ENCODE measurements around the gene IPO7. TPM values are rescaled to one million over a fixed set of nuclear protein-coding genes. Genes with fewer than 3 reads are reported as not detected.
"Not testable (repeated sequence)": the region's sequence is repeated elsewhere in the genome, so short reads cannot be mapped to it uniquely, and the experiment has no call there.

The IPO7 gene
- 13.6 TPM for polyA plus RNA-seq (2012; ENCODE audit: low read depth, missing spikeins)

GRCh38 chr11:9384535-9385326 is at the start of gene IPO7:
Gene IPO7, plus strand, starts transcription at chr11:9384652. Its CDS starts 112 bp downstream, at chr11:9384764.
- DNase-seq (ENCODE audit: insufficient read length, low spot score), result peak; percentile 88
- FAIRE-seq, result peak; percentile 93
- TF ChIP-seq PAX5 (IDR thresholded peaks at IDR 0.05; ENCODE audit: insufficient read depth, low read length, severe bottlenecking) (no peak), SPI1 (IDR thresholded peaks at IDR 0.05; ENCODE audit: low read depth, low read length) (peak; percentile 19; the same call in 1 of the 2 replicates), TAF1 (IDR thresholded peaks at IDR 0.05; ENCODE audit: low read depth, low read length) (peak; percentile 90), POLR2A (IDR thresholded peaks at IDR 0.05; ENCODE audit: low read depth, low read length) (peak; percentile 95), POLR2AphosphoS5 (IDR thresholded peaks at IDR 0.05; ENCODE audit: low read depth, low read length) (peak; percentile 94), POU2F2 (IDR thresholded peaks at IDR 0.05; ENCODE audit: low read depth, low read length) (peak; percentile 79; the same call in 1 of the 2 replicates)

DNA sequence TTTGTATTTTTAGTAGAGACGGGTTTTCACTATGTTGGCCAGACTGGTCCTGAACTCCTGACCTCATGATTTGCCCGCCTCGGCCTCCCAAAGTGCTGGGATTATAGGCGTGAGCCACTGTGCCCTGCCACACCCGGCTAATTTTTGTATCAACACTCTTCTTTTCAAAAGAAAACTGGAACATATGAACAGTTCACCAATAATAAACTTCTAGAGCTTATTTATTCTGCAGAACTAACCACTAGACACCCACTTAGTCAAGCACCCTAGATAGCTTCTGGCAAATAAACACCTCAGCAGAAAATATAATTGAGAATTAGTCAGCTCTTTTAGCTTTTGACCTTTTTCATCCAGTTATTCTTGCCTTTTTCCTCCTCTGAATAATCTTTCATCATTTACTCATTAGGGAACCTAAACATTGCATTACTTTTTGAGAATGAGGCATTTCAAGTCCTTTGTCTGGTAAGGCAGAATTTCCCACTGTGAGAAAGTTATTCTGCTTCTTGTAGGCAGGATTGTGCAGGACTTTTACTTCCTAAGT is 42.7 kb upstream of the IPO7 start:
- TF ChIP-seq PAX5 (IDR thresholded peaks at IDR 0.05; ENCODE audit: insufficient read depth, low read length, severe bottlenecking), result no peak
- no peak for TF ChIP-seq POLR2AphosphoS5 (IDR thresholded peaks at IDR 0.05; ENCODE audit: low read depth, low read length)
- TF ChIP-seq TAF1 (IDR thresholded peaks at IDR 0.05; ENCODE audit: low read depth, low read length), result no peak
- DNase-seq (ENCODE audit: insufficient read length, low spot score), result no peak
- no peak for FAIRE-seq

DNA sequence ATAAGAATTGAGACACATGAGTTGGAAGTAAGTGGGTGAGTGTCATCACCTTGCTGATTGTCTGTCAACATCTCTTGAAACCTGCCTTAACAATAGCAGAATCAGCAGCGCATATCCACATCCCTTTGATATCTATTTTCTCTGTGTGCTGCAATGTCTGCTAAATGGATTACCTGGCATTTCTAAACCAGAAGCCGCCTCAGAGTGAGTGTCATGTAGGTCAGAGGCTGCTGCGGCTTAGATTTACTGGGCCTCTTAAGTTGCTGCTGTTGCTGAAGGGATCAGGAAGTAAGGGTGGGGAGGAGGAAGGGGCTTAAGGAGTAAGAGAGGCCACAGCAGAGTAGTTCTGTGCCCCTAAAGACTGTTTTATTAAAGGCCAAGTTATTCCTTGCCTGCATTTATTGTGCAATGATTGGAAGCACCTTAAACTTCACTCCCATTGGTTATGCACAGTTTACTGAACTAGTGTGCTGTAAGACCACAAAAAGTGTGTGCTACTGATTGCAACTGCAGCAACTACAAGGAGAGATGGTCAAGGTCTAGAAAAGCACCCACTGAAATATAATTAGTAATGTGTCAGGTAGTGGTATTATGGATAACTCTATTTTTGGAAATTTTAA is 40.3 kb upstream of the IPO7 start:
- DNase-seq (ENCODE audit: insufficient read length, low spot score) (no peak), FAIRE-seq (peak; percentile 16)
- no peak for TF ChIP-seq POU2F2 (IDR thresholded peaks at IDR 0.05; ENCODE audit: low read depth, low read length)
- TF ChIP-seq TAF1 (IDR thresholded peaks at IDR 0.05; ENCODE audit: low read depth, low read length), result no peak
- no peak for TF ChIP-seq PAX5 (IDR thresholded peaks at IDR 0.05; ENCODE audit: insufficient read depth, low read length, severe bottlenecking)
- TF ChIP-seq SPI1 (IDR thresholded peaks at IDR 0.05; ENCODE audit: low read depth, low read length), result no peak
- no peak for TF ChIP-seq POLR2AphosphoS5 (IDR thresholded peaks at IDR 0.05; ENCODE audit: low read depth, low read length)
- TF ChIP-seq POLR2A (IDR thresholded peaks at IDR 0.05; ENCODE audit: low read depth, low read length), result no peak

GRCh38 chr11:9347100-9347499 is 37.4 kb upstream of the IPO7 start:
- DNase-seq (ENCODE audit: insufficient read length, low spot score) (no peak), FAIRE-seq (no peak)
- TF ChIP-seq PAX5 (IDR thresholded peaks at IDR 0.05; ENCODE audit: insufficient read depth, low read length, severe bottlenecking) (no peak), POU2F2 (IDR thresholded peaks at IDR 0.05; ENCODE audit: low read depth, low read length) (no peak)

GRCh38 chr11:9347779-9348178 is 36.7 kb upstream of the IPO7 start:
- not testable (repeated sequence) for FAIRE-seq; DNase-seq (ENCODE audit: insufficient read length, low spot score)

- FAIRE-seq (no peak), DNase-seq (ENCODE audit: insufficient read length, low spot score) (no peak)
- TF ChIP-seq SPI1 (IDR thresholded peaks at IDR 0.05; ENCODE audit: low read depth, low read length), result no peak
- TF ChIP-seq POU2F2 (IDR thresholded peaks at IDR 0.05; ENCODE audit: low read depth, low read length), result no peak
- no peak for TF ChIP-seq POLR2AphosphoS5 (IDR thresholded peaks at IDR 0.05; ENCODE audit: low read depth, low read length)
- TF ChIP-seq POLR2A (IDR thresholded peaks at IDR 0.05; ENCODE audit: low read depth, low read length), result no peak
- no peak for TF ChIP-seq PAX5 (IDR thresholded peaks at IDR 0.05; ENCODE audit: insufficient read depth, low read length, severe bottlenecking)
- no peak for TF ChIP-seq TAF1 (IDR thresholded peaks at IDR 0.05; ENCODE audit: low read depth, low read length)
Observed at GRCh38 chr11:9351321-9351881, 33.1 kb upstream of the IPO7 start.

DNA sequence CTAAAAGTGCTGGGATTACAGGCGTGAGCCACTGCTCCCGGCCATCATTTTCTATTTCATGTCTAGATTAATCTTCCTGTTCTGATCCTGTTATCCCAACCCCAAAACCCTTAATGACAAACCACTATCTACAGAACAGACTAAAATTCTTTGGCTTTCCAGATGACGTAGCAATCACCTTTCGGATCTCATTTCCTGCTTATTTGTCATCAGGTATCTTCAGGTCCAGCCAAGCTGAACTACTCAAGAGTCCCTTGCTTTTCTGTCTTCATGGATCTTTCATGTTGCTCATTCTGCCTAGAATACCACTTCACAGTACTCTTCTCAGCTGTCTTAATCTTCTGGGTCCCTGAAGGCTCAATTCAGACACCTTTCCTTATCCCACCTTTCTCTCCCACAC is 27.4 kb upstream of the IPO7 start:
- FAIRE-seq (no peak), DNase-seq (ENCODE audit: insufficient read length, low spot score) (no peak)
- no peak for TF ChIP-seq POLR2AphosphoS5 (IDR thresholded peaks at IDR 0.05; ENCODE audit: low read depth, low read length)
- no peak for TF ChIP-seq PAX5 (IDR thresholded peaks at IDR 0.05; ENCODE audit: insufficient read depth, low read length, severe bottlenecking)
- no peak for TF ChIP-seq SPI1 (IDR thresholded peaks at IDR 0.05; ENCODE audit: low read depth, low read length)
- TF ChIP-seq TAF1 (IDR thresholded peaks at IDR 0.05; ENCODE audit: low read depth, low read length), result no peak
- no peak for TF ChIP-seq POU2F2 (IDR thresholded peaks at IDR 0.05; ENCODE audit: low read depth, low read length)
- no peak for TF ChIP-seq POLR2A (IDR thresholded peaks at IDR 0.05; ENCODE audit: low read depth, low read length)

- FAIRE-seq, result not testable (repeated sequence)
Observed at GRCh38 chr11:9360862-9361622, 23.4 kb upstream of the IPO7 start.

GRCh38 chr11:9362393-9362863 is 22.0 kb upstream of the IPO7 start:
- DNase-seq (ENCODE audit: insufficient read length, low spot score) (no peak), FAIRE-seq (no peak)
- TF ChIP-seq POU2F2 (IDR thresholded peaks at IDR 0.05; ENCODE audit: low read depth, low read length), result no peak
- TF ChIP-seq TAF1 (IDR thresholded peaks at IDR 0.05; ENCODE audit: low read depth, low read length), result no peak

More at GRCh38 chr11:9360862-9361622, 23.4 kb upstream of the IPO7 start:
- not testable (repeated sequence) for DNase-seq (ENCODE audit: insufficient read length, low spot score)
